ENCODE measurements around the gene AKAP6. TPM values are rescaled to one million over a fixed set of nuclear protein-coding genes. Genes with fewer than 3 reads are reported as not detected.

Gene AKAP6
- total RNA-seq, 1 experiment from 2014 or later, result 1.1 TPM

DNA sequence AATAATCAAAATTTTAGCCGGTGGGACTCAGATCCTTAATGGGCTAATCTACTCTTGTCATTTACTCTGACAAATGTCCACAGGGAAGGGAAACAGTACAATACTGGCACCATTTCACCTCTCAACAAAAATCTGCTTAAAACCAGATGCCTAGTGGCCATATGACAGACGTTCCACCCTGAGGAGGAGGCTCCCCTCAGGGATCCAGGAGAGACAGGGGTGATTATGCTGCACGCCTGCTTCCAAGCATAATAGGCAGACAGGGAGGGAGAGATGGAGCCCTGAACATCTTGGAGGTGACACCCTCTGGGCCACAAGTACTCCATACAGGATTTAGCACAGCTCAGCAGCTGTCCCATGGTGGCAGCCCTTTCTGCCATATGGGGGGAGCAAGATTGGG is 24.8 kb upstream of the AKAP6 start:
- no peak overlapping the region for H4K8ac ChIP-seq (replicated peaks; ENCODE audit: insufficient read length, low read depth, low read length)
- H3K27ac ChIP-seq (ENCODE audit: insufficient read length, low read depth, low read length), result no peak overlapping the region
- DNase-seq, result no peak
- no CpG with 5 or more reads among the region's 3 CpGs for WGBS (ENCODE audit: extremely low coverage, insufficient read length, low lambda C conversion rate)
- H3K79me2 ChIP-seq (ENCODE audit: insufficient read depth, low read length), result no peaks in the 10 kb centered on the region
- no peak overlapping the region for H4K91ac ChIP-seq (ENCODE audit: insufficient read length, low read depth, low read length)
- no peaks in the 10 kb centered on the region for H3K23me2 ChIP-seq (ENCODE audit: insufficient read length, low read depth, low read length, poor library complexity, severe bottlenecking)
- no peaks in the 10 kb centered on the region for H3K9me3 ChIP-seq (ENCODE audit: control insufficient read depth, low read depth, low read length)
- H2BK5ac ChIP-seq (ENCODE audit: insufficient read length, low read length), result no peak overlapping the region
- Mint-ChIP-seq H3K27ac (no peak overlapping the region), H3K36me3 (ENCODE audit: insufficient read depth in 1 of 3, low read depth in 3 of 3) (no peaks in the 10 kb centered on the region), H3K9me3 (no peaks in the 10 kb centered on the region), H3K4me3 (no peak overlapping the region), H3K4me1 (peaks cover 0 to 5% of the 10 kb centered on the region in 2 experiments; a peak in 1 of 4 replicates), H3K27me3 (ENCODE audit: low read depth) (no peaks in the 10 kb centered on the region; the same call in 1 of the 2 replicates)
- H3K4ac ChIP-seq (ENCODE audit: low read depth, low read length), result no peak overlapping the region
- H3K4me2 ChIP-seq (ENCODE audit: insufficient read depth, insufficient read length, low read length), result no peak overlapping the region
- H3K14ac ChIP-seq (ENCODE audit: insufficient read depth, low read length), result no peak overlapping the region
- H2BK15ac ChIP-seq (ENCODE audit: low read depth, low read length), result no peak overlapping the region
- H2BK12ac ChIP-seq (ENCODE audit: insufficient read length, low read depth, low read length), result no peak overlapping the region
- H2BK20ac ChIP-seq (ENCODE audit: low read depth, low read length, poor library complexity, severe bottlenecking), result no peak overlapping the region
- H3K4me1 ChIP-seq (ENCODE audit: insufficient read depth, low read length), result no peaks in the 10 kb centered on the region
- no peak overlapping the region for H2AFZ ChIP-seq (ENCODE audit: low read length)
- H2BK120ac ChIP-seq (ENCODE audit: low read depth, low read length, poor library complexity, severe bottlenecking), result no peak overlapping the region
- TF ChIP-seq, protein P1, sequence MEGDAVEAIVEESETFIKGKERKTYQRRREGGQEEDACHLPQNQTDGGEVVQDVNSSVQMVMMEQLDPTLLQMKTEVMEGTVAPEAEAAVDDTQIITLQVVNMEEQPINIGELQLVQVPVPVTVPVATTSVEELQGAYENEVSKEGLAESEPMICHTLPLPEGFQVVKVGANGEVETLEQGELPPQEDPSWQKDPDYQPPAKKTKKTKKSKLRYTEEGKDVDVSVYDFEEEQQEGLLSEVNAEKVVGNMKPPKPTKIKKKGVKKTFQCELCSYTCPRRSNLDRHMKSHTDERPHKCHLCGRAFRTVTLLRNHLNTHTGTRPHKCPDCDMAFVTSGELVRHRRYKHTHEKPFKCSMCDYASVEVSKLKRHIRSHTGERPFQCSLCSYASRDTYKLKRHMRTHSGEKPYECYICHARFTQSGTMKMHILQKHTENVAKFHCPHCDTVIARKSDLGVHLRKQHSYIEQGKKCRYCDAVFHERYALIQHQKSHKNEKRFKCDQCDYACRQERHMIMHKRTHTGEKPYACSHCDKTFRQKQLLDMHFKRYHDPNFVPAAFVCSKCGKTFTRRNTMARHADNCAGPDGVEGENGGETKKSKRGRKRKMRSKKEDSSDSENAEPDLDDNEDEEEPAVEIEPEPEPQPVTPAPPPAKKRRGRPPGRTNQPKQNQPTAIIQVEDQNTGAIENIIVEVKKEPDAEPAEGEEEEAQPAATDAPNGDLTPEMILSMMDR (conservative IDR thresholded peaks at IDR 0.05), result no peak
- no peak overlapping the region for H3K23ac ChIP-seq (ENCODE audit: insufficient read length, low read depth, low read length)
- no peak overlapping the region for H4K5ac ChIP-seq (ENCODE audit: insufficient read length, low read depth, low read length)
- no peak overlapping the region for H3K18ac ChIP-seq (ENCODE audit: insufficient read length, low read depth, low read length)
- H3K27me3 ChIP-seq (ENCODE audit: insufficient read depth, low read length), result no peaks in the 10 kb centered on the region
- H3T11ph ChIP-seq (ENCODE audit: low read length), result no peak overlapping the region
- H3K79me1 ChIP-seq (ENCODE audit: insufficient read depth, low read depth, low read length, poor library complexity, severe bottlenecking), result no peaks in the 10 kb centered on the region
- no peak overlapping the region for H3K56ac ChIP-seq (ENCODE audit: insufficient read length, low read depth, low read length)
- no peak overlapping the region for H2AK5ac ChIP-seq (ENCODE audit: insufficient read length, low read length)
- no peaks in the 10 kb centered on the region for H4K20me1 ChIP-seq (ENCODE audit: control insufficient read depth, insufficient read depth, insufficient read length)
- no peak overlapping the region for H3K9ac ChIP-seq (ENCODE audit: extremely low read depth, insufficient read length, low read length)

All from H9 (cell line).